ENCODE results near the gene BPGM.

Gene BPGM

DNA sequence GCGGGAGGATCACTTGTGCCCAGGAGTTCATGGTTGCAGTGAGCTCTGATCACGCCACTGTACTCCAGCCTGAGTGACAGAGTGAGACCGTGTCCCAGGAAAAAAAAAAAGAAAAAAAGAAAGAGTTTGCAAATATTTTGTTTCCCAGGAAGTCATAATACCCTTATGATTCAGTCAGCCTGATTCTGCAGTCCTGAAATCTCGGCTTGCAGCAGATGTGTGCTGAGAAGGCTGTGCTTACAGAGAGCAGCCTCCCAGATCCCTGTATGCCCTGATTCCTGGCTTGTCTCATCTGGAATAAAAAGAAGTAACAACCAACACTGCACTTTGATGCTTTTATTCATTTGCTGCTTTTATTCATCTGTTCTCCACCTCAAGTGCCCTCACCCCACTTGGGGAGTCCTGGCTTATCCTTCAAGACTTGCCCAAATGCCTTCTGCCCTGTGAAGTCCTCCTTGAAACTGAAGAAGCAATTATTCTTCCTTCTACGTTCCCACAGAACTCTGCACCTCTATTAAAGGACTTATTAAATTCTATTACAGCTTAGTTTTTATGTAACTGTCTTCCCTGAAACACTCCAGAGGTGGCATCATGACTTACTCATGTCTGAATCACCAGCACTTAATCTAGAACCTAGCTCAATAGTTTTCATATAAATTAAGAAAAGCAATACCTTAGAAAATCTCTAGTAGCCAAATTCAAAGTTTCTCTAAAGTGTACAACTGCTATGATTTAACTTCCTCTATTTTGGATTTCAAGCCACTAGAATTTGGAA lies 27.7 kb upstream of the BPGM start:
- no peak overlapping the region for H3K9ac ChIP-seq (ENCODE audit: low read depth, low read length)
- H3K36me3 ChIP-seq (ENCODE audit: insufficient read depth, low read length): no peaks in the 10 kb centered on the region
- no peaks in the 10 kb centered on the region for H3K4me1 ChIP-seq (ENCODE audit: insufficient read depth, low read length)
- WGBS: 96% methylated on average over 5 of the region's 5 CpGs
- H3K27me3 ChIP-seq (ENCODE audit: insufficient read depth, low read length): 0 out of 2 replicates have a peak, but pooled peaks cover 2% of the 10 kb centered on the region
- no peaks in the 10 kb centered on the region for H3K9me3 ChIP-seq (ENCODE audit: insufficient read depth, low read depth, low read length)
- H3K27ac ChIP-seq (ENCODE audit: low read depth, low read length): no peak overlapping the region
- H3K4me3 ChIP-seq (ENCODE audit: low read length): no peak overlapping the region

DNA sequence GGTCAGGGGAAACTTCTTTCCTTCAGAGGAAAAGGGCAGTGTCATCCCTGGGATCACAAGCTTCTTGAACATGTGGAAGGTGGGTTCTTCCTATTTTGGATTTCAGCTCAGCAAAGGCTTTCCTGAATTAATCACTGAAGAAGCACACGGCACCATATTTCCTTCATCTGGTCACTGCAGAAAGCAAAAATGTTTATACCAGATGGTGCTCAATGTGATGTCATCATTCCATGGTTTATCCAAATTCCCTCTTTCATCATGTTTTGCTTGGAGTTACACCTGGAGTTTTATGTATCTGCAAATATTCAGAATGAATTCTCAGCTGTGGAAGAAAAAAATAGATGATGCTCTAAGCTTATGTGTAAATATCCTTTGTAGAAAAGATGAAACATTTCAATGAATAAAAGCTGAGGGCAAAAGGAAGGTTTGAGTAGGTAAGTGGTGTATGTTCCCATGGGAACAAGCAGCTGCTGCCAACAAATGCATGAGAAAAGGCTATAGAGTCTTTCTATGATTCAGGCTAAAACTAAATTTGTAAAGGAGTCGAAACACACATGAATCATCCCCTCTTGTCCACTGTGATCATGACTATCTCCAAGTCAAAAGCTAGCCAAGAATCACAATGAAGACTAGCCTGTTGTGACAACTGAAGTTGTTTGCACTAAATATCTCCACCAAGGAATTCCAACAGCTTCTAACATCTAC lies 26.9 kb upstream of the BPGM start:
- 84% methylated on average over 2 of the region's 2 CpGs for WGBS
- Histone ChIP-seq H3K4me1 (ENCODE audit: insufficient read depth, low read length) (no peaks in the 10 kb centered on the region), H3K9me3 (ENCODE audit: insufficient read depth, low read depth, low read length) (no peaks in the 10 kb centered on the region), H3K9ac (ENCODE audit: low read depth, low read length) (no peak overlapping the region), H3K36me3 (ENCODE audit: insufficient read depth, low read length) (no peaks in the 10 kb centered on the region), H3K27ac (ENCODE audit: low read depth, low read length) (no peak overlapping the region), H3K27me3 (ENCODE audit: insufficient read depth, low read length) (0 out of 2 replicates have a peak, but pooled peaks cover 2% of the 10 kb centered on the region), H3K4me3 (ENCODE audit: low read length) (no peak overlapping the region)

DNA sequence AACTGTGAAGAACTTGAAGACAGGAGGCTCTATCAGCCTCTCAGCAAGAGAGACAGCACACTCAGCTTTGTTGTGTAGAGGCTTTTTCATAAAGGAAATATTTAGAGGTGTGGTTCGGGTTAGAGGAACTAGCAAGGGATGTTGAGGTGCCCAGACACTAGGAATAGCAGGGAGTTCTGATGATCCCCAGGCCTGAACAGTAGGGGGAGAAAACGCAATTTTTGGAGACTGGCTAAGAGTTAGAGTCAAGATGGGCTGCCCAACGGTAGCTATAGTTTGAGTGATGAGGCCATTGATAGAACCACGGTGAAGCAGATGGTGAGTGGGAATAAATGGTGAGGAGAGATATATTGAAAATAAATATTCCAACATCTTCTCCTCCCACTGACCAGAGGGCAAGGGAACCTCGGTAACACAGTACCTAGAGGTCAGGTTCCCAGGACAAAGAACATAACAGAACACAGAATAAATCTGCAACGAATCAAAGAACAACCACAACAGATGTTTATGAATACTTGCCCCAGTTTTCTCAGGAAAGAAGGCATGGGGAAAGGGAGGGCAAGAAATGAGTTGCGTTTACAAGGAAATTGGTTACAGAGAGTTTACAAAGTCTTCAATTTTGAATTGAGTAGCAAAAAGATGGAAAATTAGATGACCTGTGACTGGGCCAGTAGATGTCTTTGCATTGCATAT lies 24.2 kb upstream of the BPGM start:
- Histone ChIP-seq H3K4me3 (ENCODE audit: low read length) (no peak overlapping the region), H3K9me3 (ENCODE audit: insufficient read depth, low read depth, low read length) (no peaks in the 10 kb centered on the region), H3K27me3 (ENCODE audit: insufficient read depth, low read length) (peaks cover 15% of the 10 kb centered on the region; the same call in 1 of the 2 replicates), H3K27ac (ENCODE audit: low read depth, low read length) (no peak overlapping the region), H3K36me3 (ENCODE audit: insufficient read depth, low read length) (no peaks in the 10 kb centered on the region), H3K4me1 (ENCODE audit: insufficient read depth, low read length) (no peaks in the 10 kb centered on the region), H3K9ac (ENCODE audit: low read depth, low read length) (no peak overlapping the region)
- 89% methylated on average over 7 of the region's 7 CpGs for WGBS

DNA sequence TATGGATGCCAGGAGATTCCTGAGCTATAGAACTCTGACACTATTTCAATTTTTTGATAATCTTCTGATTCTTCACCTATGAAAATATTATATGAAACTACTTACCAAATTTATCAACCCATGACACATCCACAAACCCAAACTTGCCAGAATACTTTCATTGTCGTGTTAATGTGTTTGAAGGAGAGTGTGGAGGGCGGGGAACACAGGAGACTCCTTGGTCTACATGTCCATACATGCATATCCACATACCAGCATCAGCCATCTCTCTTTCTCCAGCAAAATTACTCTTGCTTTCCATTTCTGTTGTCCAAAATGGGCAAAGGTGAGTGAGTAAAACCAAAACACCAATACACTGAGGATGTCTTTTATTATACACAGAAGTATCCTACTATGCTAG lies 23.5 kb upstream of the BPGM start:
- Histone ChIP-seq H3K9me3 (ENCODE audit: insufficient read depth, low read depth, low read length) (no peaks in the 10 kb centered on the region), H3K9ac (ENCODE audit: low read depth, low read length) (no peak overlapping the region), H3K27me3 (ENCODE audit: insufficient read depth, low read length) (peaks cover 19% of the 10 kb centered on the region; the same call in 1 of the 2 replicates), H3K36me3 (ENCODE audit: insufficient read depth, low read length) (no peaks in the 10 kb centered on the region), H3K4me1 (ENCODE audit: insufficient read depth, low read length) (no peaks in the 10 kb centered on the region), H3K4me3 (ENCODE audit: low read length) (no peak overlapping the region), H3K27ac (ENCODE audit: low read depth, low read length) (no peak overlapping the region)
- no CpG with 5 or more reads among the region's 2 CpGs for WGBS

DNA sequence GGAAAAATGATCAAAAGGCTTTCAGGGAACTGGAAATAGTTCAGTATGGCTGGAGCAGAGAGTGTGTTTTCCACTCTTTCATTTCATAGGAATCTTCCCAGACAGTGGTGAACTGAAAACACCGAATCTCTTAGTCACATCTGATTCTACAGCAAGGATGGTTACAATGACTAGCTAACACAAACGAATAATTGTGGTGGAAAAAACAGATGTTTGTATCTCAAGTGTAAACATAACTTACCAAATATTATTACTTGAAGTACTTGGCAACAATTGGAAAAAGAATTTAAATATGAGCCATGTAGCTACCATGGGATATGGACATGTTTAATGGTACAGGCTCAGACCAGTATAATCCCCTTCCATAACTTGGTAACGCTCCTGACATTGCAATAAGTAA lies 21.1 kb upstream of the BPGM start:
- Histone ChIP-seq H3K9me3 (ENCODE audit: insufficient read depth, low read depth, low read length) (no peaks in the 10 kb centered on the region), H3K27ac (ENCODE audit: low read depth, low read length) (no peak overlapping the region), H3K9ac (ENCODE audit: low read depth, low read length) (no peak overlapping the region), H3K36me3 (ENCODE audit: insufficient read depth, low read length) (no peaks in the 10 kb centered on the region), H3K27me3 (ENCODE audit: insufficient read depth, low read length) (peaks cover 20% of the 10 kb centered on the region; the same call in 1 of the 2 replicates), H3K4me3 (ENCODE audit: low read length) (no peak overlapping the region), H3K4me1 (ENCODE audit: insufficient read depth, low read length) (no peaks in the 10 kb centered on the region)
- 100% methylated on average over 2 of the region's 3 CpGs for WGBS

DNA sequence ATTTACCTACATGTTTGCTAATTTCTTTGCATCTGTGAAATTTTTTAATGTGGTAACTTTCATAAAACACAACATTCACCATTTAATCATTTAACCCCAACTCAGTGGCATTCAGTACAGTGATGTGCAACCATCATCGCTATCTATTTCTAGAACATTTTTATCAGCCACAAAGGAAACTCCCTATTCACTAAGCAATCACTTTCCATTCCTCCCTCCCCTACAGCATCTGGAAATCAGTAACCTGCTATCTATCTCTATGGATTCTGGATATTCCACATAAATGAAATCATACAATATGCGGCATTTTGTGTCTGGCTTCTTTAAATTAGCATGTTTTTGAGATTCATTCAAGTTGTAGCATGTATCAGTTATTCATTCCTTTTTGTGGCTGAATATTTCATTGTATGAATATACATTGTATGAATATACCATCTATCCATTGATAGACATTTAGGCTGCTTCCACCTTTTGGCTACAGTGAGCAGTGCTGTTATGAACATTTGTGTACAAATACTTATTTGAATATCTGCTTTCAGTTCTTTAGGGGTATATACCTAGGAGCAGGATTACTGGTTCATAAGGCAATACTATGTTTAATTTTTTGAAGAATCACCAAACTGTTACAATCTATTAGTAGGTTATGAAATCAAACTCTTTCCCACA lies 19.4 kb upstream of the BPGM start:
- no peaks in the 10 kb centered on the region for H3K9me3 ChIP-seq (ENCODE audit: insufficient read depth, low read depth, low read length)
- no peaks in the 10 kb centered on the region for H3K4me1 ChIP-seq (ENCODE audit: insufficient read depth, low read length)
- H3K27ac ChIP-seq (ENCODE audit: low read depth, low read length): no peak overlapping the region
- H3K4me3 ChIP-seq (ENCODE audit: low read length): no peak overlapping the region
- 89% methylated on average over 2 of the region's 2 CpGs for WGBS
- H3K27me3 ChIP-seq (ENCODE audit: insufficient read depth, low read length): peaks cover 23% of the 10 kb centered on the region; the same call in 1 of the 2 replicates
- H3K36me3 ChIP-seq (ENCODE audit: insufficient read depth, low read length): no peaks in the 10 kb centered on the region
- H3K9ac ChIP-seq (ENCODE audit: low read depth, low read length): no peak overlapping the region

DNA sequence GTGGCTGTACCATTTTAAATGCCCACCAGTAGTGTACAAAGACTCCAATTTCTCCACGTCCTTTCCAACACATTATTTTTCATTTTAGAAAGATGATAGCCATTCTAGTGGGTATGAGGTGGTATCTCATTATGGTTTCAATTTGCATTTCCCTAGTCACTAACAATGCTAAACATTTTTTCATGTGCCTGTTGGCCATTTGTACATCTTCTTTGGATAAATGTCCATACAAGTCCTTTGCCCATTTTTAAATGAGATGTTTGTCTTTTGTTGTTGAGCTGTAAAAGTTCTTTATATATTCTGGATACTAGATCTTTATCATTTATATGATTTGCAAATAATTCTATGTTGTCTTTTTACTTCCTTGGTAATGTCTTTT lies 18.9 kb upstream of the BPGM start:
- WGBS: no CpG with 5 or more reads among the region's 1 CpG
- H3K27me3 ChIP-seq (ENCODE audit: insufficient read depth, low read length): peaks cover 23% of the 10 kb centered on the region; the same call in 1 of the 2 replicates
- no peaks in the 10 kb centered on the region for H3K9me3 ChIP-seq (ENCODE audit: insufficient read depth, low read depth, low read length)

DNA sequence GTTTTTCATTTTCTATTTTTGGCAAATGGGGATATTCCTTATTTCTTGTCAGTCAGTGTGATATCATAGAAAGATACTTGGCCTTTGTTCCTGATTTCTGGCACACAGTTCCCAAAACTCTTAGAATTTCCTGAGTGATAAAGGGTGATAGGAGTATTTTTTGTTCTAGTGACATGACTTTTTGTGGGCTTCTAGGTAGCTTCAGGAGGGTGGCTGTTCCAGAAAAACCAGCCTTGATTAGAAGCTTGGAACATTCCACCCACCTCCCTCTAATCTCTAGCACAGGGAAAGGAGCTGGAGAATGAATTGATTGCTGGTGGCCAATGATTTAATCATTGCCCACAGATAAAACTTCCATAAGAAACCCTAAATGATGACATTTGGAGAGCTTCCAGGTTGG lies 17.2 kb upstream of the BPGM start:
- Histone ChIP-seq H3K4me3 (ENCODE audit: low read length) (no peak overlapping the region), H3K9ac (ENCODE audit: low read depth, low read length) (no peak overlapping the region), H3K36me3 (ENCODE audit: insufficient read depth, low read length) (no peaks in the 10 kb centered on the region), H3K9me3 (ENCODE audit: insufficient read depth, low read depth, low read length) (no peaks in the 10 kb centered on the region), H3K27ac (ENCODE audit: low read depth, low read length) (no peak overlapping the region), H3K27me3 (ENCODE audit: insufficient read depth, low read length) (peaks cover 23% of the 10 kb centered on the region; the same call in 1 of the 2 replicates), H3K4me1 (ENCODE audit: insufficient read depth, low read length) (no peaks in the 10 kb centered on the region)

More for the DNA sequence above, 18.9 kb upstream of the BPGM start:
- Histone ChIP-seq H3K9ac (ENCODE audit: low read depth, low read length) (no peak overlapping the region), H3K36me3 (ENCODE audit: insufficient read depth, low read length) (no peaks in the 10 kb centered on the region), H3K4me3 (ENCODE audit: low read length) (no peak overlapping the region), H3K4me1 (ENCODE audit: insufficient read depth, low read length) (no peaks in the 10 kb centered on the region), H3K27ac (ENCODE audit: low read depth, low read length) (no peak overlapping the region)

DNA sequence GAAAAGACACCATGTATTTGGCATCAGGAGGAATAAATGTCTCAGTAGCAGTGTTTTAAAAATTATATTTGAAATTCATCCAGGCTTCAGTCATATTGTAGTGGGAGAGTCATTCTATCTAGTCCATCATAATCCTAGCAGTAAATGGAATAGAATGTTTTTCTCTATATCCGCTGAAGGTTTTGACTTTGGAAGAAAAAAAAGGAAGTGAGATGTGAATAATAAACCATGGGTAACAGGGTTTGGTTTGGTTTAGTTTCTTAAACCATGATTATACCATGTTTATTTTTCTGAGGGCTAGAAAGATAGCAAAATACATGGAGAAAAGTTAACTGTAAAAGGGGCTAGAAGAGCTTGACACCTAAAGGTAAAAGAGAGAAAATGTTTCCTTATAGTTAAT lies 16.4 kb upstream of the BPGM start:
- Histone ChIP-seq H3K27me3 (ENCODE audit: insufficient read depth, low read length) (peaks cover 23% of the 10 kb centered on the region; the same call in 1 of the 2 replicates), H3K4me3 (ENCODE audit: low read length) (no peak overlapping the region), H3K36me3 (ENCODE audit: insufficient read depth, low read length) (no peaks in the 10 kb centered on the region), H3K9ac (ENCODE audit: low read depth, low read length) (no peak overlapping the region), H3K4me1 (ENCODE audit: insufficient read depth, low read length) (no peaks in the 10 kb centered on the region), H3K27ac (ENCODE audit: low read depth, low read length) (no peak overlapping the region), H3K9me3 (ENCODE audit: insufficient read depth, low read depth, low read length) (no peaks in the 10 kb centered on the region)
- 90% methylated on average over 1 of the region's 1 CpG for WGBS

DNA sequence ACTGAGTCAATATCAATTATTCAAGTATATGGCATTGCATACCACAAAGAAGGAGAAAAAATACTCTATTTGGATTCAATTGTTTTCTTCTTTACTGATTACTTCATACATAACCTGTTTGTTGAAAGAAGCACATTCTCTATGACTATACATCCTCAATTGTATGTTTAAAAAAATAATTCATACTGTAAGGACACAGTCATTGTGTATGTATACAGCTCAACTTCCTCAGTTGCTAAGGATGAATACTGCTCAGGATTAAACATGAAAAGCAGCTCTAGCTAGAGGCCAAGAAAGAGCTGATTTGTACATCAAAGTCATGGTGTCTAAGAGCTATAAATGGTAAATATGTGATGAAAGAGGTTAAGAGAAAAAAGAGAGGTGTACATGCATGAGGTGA lies 15.8 kb upstream of the BPGM start:
- Histone ChIP-seq H3K4me3 (ENCODE audit: low read length) (no peak overlapping the region), H3K27me3 (ENCODE audit: insufficient read depth, low read length) (peaks cover 23% of the 10 kb centered on the region; the same call in 1 of the 2 replicates), H3K36me3 (ENCODE audit: insufficient read depth, low read length) (no peaks in the 10 kb centered on the region), H3K9ac (ENCODE audit: low read depth, low read length) (no peak overlapping the region), H3K27ac (ENCODE audit: low read depth, low read length) (no peak overlapping the region), H3K9me3 (ENCODE audit: insufficient read depth, low read depth, low read length) (no peaks in the 10 kb centered on the region), H3K4me1 (ENCODE audit: insufficient read depth, low read length) (no peaks in the 10 kb centered on the region)

DNA sequence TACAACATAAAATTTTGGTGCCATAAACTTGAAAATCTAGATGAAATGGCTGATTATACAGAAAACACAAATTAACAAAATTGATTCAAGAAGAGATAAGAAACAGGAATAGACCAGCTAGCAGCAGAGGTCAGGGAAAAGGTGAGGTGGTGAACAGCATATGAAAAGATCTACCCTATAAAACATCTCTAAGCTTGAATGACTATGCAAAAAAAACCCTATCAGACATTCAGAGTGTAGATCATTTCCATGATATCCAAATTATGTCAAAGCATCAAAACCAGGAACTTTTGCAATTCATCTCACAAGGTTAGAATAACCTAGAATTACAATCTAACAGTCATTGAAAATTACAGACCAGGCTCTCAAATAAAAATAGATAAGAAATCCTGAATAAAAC lies 14.6 kb upstream of the BPGM start:
- no peaks in the 10 kb centered on the region for H3K36me3 ChIP-seq (ENCODE audit: insufficient read depth, low read length)
- no peaks in the 10 kb centered on the region for H3K9me3 ChIP-seq (ENCODE audit: insufficient read depth, low read depth, low read length)
- H3K4me1 ChIP-seq (ENCODE audit: insufficient read depth, low read length): no peaks in the 10 kb centered on the region
- H3K9ac ChIP-seq (ENCODE audit: low read depth, low read length): no peak overlapping the region
- no peak overlapping the region for H3K4me3 ChIP-seq (ENCODE audit: low read length)
- H3K27me3 ChIP-seq (ENCODE audit: insufficient read depth, low read length): peaks cover 14% of the 10 kb centered on the region; the same call in 1 of the 2 replicates
- no peak overlapping the region for H3K27ac ChIP-seq (ENCODE audit: low read depth, low read length)

Data from HUES64 (cell line).